NOMO-1 treated with dmso at 0.1 percent for 144 hours (cell line): Measurements from ENCODE around the gene CYP1A1.
A peak's percentile ranks its signal among the peaks of the same experiment; 100 is the strongest.

Experiments
- DNase-seq: peaks from one replicate; lab custom pipeline; 2025; ENCODE audit not compliant: unreplicated experiment; lab: John Stamatoyannopoulos, UW

CYP1A1 gene

DNA sequence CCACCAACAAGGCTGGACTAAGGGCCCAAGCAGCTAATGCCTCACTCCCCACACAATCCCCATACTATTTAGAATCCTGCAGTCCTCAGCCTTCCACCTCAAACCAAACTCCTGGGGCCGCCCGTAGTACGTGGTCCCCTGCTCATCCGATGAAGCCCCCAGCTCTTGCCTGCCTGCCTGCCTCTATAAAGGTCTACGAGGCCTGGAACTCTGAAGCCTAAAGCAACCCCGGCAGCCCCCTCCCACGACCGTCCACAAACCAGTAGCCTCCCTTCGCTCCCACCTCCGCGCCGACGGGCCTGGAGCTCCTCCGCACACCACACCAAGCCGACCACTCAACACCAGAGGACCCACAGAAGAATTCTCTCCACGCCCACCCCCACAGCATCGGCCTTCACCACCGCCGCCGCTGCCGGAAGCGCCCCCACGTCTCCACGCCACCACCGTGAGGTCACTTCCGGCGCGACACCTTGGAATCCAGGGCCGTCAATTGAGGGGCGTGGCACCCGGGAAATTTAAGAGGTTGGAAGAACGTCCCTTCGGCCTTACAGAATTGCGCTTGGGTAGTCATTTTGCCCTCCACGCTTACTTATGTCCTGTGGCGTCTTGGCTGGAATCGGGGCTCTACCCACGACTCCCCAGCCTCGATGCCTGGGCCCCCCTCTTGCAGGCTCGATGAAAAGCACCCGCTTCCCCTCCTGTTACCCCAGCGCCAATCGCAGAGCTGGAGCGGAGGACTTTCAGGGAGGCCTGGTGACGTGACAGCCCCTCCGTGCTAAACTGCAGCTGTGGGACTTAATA is 29.5 kb downstream of the CYP1A1 start, which contains the start of gene EDC3:
Gene EDC3 (minus strand): TSS at position 428 of the 801 bp plus-strand sequence. CDS start 20,900 bp downstream, outside the sequence.
- peak; percentile 79 for DNase-seq

- DNase-seq = no peak
Measured at GRCh38 chr15:74692327-74692726, 33.0 kb downstream of the CYP1A1 start.

GRCh38 chr15:74683758-74684157 is 41.6 kb downstream of the CYP1A1 start:
- DNase-seq = no peak

- DNase-seq = no peak
Measured at GRCh38 chr15:74682954-74683353, 42.4 kb downstream of the CYP1A1 start.

DNA sequence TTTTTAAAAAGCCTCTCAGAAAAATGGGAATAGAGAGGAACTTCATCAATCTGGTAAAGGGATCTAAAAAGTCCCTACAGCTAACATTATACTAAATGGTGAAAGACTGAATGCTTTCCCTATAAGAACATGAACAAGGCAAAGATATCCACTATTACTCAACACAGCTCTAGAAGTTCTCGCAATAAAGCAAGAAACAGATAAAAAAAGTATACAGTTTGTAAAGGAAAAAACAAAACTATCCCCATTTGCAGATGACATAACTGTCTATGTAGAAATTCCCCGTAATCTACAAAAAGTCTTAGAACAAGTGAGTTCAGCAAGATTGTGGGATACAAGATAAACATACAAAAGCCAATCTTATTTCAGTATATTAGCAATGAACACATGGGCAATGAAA is 44.9 kb downstream of the CYP1A1 start:
- DNase-seq = no peak

- no peak for DNase-seq
Measured at GRCh38 chr15:74676801-74677200, 48.5 kb downstream of the CYP1A1 start.

- no peak for DNase-seq
Measured at GRCh38 chr15:74674161-74674560, 51.2 kb downstream of the CYP1A1 start.

GRCh38 chr15:74669627-74670026 is 55.7 kb downstream of the CYP1A1 start:
- DNase-seq = no peak
